ENCODE results near the gene KRTAP5-2.
A peak's percentile ranks its signal among the peaks of the same experiment; 100 is the strongest.

KRTAP5-2 gene

DNA sequence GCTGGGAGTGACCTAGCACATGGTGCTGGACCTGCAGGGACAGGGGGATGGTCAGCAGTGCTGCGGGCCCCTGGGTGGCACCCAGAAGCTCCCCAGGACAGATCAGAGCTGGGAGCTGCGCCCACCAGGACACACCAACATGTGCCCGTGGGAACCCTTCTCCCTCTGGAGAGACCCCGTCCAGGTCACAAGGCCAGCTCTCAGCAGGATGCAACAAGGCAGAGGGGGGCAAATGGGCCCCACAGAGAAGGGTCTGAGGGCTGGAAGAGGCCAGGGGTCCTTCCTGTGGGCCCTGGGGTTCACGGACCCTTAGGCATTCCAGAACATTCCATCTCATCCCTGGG is 32.2 kb downstream of the KRTAP5-2 start:
- no peak for DNase-seq

DNA sequence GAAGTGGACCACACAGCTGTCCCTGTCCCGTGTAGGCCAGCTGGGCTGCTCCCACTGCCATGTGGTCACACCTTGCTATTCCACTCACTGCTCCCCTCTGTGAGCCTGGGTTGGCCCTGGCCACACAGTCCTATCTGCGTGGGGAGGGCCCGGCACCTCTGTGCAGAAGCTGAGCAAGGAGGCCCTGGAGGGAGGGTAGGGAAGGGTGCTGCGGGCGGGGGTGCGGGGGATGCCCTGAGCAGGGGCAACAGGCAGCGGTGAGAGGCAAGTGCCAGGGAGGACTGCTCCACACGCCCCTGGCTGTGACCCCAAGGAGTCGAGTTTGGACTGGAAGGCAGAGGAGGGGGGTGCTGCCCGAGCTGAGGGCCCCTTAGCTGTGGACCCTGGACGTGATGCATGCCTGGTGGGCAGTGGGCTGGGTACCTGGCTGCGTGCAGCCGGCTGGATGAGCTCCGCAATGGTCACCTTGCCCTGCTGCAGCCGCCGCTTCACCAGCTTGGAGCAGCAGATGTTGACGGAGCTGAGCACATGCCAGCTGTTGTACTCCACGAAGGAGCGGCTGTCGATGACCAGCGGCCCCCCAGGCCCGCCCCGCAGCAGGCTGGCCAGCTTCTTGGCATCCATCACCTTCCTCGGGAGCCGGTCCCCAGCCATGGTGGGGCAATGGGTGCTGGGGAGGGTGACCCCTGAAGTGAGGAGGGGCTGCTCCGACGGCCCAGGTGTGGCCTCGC is 32.8 kb downstream of the KRTAP5-2 start:
- DNase-seq = no peak

DNA sequence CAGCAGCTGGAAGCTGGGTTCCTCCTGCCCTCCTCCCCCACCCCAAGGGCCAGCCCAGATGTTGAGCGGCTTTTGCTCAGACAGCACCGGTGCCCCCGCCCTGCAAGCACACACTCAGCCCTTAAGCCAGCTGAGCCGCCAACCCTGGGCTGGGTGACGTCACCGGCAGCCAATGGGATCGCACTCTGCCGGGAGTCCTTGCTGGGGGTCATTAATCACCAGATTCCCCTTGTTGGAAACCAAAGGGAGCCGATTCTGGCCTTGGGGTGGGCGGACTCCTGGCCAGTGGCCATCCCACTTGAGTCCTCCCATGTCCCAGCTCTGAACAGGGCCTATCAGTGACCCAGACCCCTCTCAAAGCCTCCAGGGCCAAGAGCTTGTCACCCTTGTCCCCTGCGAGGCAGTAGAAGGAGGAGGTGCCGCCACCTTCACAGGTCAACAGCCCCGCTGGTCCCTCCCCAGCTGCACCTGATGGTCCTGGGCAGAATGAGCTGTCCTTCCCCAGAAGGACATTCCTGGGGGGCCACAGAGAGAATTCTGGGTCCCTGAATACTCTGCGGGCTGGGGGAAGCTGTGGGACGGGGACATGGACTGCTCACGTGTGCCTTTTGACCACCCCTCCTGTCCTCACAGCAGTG is 33.4 kb downstream of the KRTAP5-2 start:
- DNase-seq = no peak

DNA sequence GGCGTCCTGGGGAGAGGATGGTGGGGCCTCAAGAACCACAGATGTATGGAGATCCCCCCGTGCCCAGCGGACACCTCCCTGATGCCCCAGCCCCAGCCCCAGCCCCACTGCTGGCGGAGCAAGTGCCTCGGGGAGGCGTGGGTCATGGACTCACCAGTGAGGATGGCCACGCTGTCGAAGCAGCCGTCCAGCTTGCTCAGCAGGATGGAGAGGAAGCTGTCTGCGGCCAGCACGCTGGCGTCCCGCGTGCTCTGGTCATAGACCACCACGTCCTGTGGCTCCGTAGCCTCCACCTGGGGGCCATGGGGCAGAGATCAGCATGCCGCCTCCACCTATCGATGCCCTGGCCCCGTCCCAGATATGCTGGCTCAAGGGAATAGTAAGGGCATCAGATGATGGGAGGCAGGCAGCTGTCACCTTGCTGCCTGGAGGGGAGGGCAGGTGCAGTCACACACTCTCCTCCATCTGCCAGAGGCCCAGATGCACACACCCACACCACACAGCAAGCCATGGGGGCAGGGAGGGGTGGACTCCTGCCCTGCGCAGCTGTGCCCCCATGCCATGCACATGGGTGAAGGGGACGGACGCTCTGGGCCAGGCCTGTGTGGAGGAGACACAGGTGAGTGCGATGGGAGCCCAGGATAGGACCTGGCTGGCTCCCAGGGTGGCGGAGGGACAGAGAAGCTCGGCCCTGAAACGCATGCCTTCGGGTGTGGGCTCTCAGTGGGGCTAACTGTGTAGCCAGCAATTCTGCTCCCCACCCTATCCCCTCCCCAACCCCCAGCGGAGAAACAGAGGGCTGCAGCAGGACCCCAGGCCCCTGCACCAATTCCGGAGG is 34.2 kb downstream of the KRTAP5-2 start:
- DNase-seq = no peak

DNA sequence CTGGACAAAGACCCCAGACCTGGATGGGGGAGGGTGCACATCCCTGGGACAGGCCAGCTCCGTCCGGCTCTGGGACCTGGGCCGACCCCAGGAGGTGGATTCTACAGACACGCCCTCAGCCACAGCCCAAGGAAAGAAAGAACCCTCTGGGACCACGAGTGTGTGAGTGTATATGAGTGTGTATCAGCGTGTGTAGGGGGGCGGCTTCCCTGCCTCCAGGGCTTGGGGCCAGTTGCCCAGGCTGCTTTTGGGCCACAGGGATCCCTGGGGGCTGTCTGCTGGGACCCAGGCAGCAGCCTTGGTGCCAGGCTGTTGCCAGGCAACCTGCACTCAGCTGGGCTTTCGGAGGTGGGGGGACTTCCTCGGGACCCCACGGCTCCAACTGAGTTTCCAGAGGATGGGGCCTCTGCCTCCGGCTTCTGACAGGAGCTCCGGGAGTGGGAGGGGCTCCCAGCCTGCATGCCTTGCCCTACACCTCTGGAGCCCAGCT is 34.9 kb downstream of the KRTAP5-2 start:
- DNase-seq = no peak

DNA sequence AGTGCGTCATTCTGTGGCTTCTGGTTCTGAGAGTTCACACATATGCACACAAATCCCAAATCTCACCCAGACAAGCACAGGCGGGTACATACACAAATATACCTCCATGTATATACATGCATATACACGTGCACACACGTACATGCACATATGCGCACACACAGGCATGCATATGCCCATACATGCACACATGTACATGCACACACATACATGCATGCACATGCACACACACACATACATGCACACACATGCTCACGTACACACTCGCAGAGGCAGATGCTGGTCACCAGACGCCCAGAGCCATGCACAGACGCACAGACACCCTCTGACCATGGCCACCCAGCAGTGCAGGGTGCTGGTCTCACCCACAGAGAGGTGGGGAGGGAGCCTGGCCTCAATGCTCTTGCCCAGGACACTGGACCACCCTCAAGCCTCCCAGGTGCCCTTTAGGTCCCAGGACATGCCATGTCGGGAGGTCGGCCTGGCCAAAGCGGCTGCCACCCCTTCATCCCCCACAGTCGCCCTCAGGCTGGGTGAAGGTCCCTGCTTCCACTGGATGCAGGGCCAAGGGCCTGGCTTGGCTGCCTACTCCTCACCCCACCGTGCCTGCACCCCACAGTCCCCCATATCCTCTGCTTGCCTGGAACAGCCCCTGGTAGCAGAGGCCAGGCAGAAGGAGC is 35.5 kb downstream of the KRTAP5-2 start:
- DNase-seq = no peak

DNA sequence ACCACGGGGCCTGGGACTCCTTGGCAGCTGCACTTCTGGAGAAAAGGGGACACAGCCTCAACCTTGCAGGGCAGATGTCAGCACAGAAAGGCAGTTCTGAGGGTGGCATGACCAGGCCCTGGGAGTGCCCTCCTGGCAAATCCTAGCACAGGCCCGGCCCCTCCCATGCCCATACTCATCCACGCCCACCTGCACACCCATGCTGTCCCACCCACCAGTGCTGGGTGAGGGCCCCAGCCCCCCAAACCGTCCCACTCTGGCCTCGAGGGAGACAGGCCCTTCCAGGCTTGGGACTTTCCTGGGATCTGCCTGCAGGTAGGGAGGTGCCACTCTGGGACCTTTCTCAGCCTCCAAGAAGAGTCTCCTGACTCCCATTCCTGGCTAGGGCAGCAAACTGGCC is 36.1 kb downstream of the KRTAP5-2 start:
- no peak for DNase-seq

DNA sequence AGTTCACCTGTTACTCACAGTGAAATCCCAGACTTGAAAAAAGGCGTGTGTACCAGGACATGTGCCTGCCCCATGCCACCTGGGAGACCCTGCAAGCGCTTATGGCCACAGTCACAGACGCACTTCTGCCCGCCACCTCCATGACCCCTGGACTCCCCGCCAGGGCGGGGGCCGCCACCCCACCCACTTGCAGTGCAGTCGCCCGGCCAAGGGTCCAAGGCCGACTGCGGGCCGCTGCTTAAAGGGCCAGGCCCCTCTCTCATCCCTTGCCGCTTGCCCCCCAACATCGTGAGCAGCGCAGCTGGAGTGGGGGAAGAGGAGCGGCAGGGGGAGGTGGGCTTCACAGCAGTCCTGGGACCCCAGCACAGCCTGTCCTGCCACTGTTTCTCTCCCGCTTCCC is 36.8 kb downstream of the KRTAP5-2 start:
- DNase-seq = no peak

DNA sequence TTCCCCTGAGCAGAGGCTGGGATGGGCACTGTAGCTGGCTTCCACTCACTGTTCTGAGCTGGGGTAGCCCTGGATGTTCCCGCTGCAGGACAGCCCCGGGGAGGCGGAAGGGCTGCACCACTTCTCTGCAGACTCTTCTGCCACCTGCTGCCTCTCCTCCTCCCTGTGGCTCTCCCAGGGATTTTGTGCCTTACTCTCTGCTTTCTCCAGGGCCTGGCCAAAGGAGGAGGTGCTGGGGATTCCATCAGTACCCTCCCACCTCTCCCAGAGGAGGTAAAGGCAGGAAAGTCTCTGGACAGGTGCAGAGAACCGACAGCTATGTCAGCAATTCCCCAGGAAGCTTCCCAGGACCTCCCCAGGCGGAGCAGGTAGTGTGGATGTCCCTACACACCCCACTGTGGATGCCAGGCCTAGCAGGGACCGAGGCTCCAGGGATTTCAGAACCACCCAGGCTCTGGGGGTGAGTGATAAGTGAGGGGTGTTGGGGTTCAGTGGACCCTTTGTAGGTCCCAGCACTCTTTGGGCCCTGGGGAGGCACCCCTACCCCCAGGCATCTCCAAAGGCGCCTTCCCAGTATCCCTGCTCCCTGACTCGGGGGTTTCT is 37.3 kb downstream of the KRTAP5-2 start:
- DNase-seq = no peak

DNA sequence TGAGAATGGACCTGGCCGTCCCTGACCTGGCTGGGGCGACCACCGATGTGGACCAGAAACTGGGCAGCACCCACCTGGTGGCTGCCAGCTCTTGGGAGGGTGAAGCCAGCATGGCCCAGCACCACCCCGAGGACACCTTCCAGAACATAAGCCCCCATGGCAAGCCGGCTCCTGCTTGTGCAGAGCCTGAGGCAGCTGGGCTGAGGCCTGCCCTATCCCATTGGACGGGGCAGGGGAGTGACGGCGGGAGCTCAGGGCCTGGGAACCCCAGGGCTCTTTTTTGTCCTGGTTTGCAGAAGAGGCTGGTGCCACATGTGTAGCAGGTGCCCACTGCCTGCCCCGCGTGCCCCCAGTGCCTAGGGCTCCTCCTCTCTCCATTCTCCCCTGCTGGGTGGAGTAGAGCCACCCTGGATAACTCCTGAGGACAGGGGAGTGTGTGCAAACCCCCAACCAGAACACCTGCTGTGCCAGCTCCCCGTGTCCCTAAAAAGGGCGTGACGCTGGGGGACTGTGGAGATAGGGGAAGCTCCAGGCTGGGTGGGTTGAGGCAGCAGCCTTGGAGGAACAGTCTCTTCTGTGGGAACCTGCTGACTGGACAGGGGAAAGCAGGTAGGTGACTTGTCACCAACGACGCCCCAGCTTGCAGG is 38.0 kb downstream of the KRTAP5-2 start:
- DNase-seq = no peak

DNA sequence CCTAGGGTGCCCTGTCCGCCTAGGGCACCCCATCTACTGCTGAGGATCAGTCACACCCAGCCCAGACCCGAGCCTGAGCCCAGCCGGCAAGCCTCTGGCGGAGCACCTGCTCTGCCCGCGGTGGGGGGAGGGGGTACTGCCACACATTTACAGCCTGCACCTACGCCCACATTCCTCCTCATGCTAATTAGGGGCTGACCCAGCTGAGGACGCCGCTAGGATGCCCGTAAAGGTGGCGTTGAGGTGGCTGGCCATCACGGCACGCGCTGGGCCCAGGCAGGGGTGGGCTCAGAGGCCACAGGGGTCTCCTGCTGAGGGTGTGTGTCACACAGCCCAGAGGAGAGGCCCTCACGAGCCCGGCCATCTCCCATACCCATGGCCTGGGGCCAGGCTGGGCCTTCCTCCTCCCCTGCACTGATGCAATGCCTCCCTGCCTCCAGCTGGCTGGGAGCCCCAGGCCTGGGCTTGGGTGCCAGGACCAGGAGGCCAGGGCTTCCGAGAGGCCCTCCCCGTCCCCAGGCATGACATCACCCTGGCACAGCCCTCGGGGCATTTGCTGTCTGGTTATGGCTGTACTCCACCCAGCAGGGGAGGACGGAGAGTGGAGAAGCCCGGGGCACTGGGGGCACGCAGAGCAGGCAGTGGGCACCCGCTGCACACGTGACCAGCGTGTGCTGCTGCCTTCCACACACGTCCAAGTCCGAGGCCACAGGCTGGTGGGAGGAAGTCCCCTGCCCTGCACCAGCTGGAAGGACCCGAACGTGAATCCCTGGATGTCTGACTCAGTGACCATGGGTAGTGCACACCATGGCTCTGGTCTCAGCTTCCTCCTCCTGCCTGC is 38.8 kb downstream of the KRTAP5-2 start:
- DNase-seq = peak; percentile 32

DNA sequence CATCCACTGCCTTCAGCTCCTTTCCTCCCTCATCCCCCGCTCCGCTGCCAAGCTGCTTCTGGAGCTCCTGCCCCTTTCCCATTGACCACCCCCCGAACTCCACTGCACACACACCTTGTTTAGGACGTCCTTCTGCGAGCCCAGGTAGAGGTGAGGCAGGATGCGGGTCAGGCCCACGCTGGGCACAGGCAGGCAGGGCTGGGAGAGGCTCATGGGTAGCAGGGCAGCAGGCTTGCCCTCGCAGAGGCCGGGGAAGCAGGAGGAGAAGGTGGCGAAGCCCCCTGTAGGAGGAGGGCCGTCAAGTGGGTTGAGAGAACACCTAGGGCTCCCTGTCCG is 39.4 kb downstream of the KRTAP5-2 start:
- DNase-seq = no peak

DNA sequence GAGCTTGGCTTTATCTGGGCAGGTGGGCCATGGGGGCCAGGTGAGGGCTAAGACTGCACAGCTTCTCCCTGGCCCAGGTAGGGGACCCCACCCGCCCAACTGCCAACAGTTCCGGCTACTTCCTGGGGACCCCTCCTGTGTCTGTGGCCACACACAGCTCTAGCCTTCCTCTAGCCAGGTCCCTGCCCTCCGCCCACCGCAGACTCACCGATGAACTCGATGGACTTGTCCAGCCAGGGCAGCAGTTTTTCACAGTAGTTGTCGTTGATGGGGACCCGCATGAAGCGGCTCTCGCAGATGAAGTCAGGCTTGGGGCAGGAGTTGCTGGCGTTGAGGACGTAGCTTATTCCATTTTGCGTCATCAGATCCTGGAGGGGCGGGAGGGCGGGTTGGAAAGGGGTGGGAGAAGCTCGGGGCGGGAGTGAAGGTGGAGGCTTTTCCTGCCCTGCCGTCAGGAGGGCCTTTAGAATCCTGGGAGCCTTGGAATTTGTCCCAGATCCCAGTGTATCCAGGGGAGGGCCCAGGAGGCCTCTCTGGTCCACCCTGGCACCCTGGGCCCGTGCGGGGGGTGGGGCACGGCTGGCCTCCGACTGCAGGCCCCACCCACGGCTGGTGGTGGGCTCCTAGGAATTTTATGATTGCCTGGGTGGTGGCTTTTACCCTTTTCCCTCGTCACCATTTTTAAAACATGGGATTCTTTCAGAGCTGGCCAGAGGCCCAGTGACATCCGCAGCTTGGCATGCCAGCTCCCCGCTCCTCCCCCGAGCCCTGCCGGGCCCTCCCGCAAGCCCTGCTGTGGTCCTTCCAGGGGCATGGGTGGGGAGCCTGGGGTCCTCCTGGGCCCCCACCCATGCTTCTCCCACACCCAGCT is 40.0 kb downstream of the KRTAP5-2 start:
- DNase-seq = no peak

DNA sequence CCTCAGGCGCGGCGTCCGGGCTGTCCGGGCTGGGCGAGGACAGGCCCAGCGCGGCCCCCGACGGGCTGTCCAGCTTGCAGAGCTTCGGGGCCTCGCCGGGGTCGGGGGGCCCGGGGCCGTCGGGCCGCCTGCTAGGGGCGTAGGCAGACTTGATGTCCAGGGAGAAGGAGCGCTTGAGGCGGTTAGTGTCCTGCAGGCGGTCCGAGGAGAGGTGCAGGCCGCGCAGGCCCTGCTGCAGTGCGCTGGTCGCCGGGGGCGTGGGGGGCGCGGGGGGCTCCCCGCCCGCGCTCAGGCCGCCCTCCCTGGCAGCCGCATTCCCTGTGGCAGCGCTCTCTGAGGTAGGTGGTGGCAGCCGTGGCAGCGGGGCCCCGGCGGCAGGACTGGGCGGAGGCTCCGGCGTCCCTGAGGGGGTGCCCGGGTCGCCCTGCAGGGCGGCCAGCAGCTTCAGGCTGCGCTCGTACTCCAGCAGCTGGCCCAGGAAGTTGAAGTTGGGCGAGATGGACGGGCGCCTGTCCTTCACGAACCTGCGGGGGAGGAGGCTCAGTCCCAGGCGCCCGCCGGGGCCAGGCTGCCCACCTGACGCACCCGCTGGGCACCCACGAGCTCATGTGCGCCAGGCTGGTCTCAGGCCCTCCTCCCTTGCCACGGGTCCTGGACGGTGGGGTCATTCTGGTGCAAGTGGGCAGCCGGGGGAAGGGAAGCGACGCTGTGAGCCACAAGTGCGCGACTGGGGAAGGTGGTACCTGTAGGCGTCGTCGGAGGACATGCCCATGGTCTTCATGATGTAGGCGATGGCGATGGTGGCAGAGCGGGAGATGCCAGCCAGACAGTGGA is 40.8 kb downstream of the KRTAP5-2 start:
- no peak for DNase-seq

DNA sequence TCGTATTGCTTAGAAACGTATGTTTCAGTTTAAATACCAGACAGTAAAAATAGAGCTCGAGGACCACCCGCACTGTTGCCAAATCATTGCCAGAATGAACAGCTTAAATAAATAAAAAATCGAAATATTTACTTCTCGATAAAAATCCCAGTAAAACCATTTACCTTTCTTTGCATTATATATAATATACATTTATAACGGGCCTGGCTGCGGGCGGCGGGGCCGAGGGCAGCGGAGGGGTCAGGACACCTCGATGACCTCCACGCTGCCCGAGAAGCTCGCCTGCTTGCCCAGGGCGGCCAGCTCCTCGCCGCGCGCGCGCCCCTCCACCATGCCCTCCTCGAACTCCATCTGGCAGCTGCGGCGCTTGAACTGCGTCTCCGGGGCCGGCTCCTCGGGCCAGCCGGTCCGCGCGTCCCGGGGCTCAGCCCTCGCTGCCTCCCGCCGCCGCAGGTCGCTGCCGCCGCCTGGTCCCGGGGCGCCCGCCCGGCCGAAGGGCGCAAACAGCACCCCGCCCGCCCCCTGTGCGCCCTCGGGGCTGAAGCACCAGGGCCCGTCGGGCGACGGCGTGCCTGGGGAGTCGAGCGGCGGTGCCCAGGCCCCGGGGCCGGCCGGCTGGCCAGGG is 41.7 kb downstream of the KRTAP5-2 start:
- no peak for DNase-seq

DNA sequence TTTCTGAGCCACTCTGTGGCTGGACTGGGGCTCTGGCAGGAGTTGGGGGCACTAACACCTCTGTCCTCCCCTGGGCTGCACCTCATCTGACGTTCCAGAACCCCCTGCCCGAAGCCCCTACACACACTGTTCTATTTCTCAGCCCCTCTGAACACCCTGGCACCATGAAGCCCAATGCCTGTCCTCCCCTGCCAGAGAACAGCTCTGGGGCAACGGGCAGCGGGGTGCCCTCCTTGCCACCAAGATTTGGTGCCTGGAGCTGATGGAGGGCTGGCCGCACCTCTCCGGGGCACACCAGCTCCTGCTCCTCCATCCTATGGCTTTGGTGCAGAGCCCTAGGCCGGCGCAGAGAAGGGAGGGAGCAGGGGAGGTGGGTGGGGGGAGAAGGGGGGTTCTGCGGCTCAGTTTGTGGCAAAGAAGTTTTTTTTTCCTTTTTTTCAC is 42.4 kb downstream of the KRTAP5-2 start:
- no peak for DNase-seq

DNA sequence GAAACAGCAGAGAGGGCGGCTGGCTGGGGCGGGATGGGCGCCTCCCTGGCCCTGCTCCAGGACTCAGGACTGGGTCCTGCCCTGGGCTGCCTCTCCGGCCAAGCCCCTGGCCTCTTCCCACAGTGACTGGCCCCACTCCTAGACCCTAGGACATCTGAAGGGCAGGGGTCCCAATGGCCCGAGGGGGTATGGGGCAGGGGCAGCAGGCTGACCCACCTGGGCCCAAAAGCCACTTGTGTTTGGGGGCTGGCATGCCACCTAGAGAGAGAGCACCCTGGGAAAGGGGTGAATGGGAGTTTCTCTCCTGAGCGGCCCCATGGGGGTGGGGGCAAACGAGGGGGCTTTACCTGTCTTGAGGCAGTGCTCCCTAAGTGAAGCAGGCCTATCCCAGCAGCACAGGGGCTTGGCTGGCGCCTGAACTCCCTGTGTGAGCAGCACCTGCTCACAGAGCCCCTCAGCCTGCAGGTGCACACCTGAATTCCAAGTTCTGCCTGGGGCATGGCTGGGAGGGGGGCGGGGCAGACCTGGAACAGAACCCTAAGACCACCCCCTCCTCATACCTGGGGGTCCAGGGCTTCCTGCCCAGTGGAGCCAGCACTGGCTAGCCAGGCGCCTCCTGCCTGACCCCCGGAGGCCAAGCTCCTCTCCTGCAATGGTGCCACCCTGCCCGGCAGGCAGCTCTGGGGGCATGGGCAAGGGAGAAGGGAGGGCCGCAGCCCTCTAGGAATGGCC is 42.9 kb downstream of the KRTAP5-2 start:
- no peak for DNase-seq
